ENCODE results near the gene ACBD3. TPM values are rescaled to one million over a fixed set of nuclear protein-coding genes. Genes with fewer than 3 reads are reported as not detected.
A peak's percentile ranks its signal among the peaks of the same experiment; 100 is the strongest.

Gene ACBD3
- polyA plus RNA-seq, 5 donors: 44.6 to 59.7 (median 53.1) TPM

- DNase-seq: no peak
Measured at GRCh38 chr1:226135059-226135651, 51.4 kb downstream of the ACBD3 start.

- no peak for DNase-seq
Measured at GRCh38 chr1:226134170-226135058, 52.1 kb downstream of the ACBD3 start.

- no peak for DNase-seq
Measured at GRCh38 chr1:226133504-226134123, 52.9 kb downstream of the ACBD3 start.

- DNase-seq: no peak
Measured at GRCh38 chr1:226132728-226133503, 53.6 kb downstream of the ACBD3 start.

- no peak for DNase-seq
Measured at GRCh38 chr1:226131639-226132038, 54.9 kb downstream of the ACBD3 start.

- no peak for DNase-seq
Measured at GRCh38 chr1:226129230-226129629, 57.3 kb downstream of the ACBD3 start.

GRCh38 chr1:226128487-226129075 is 58.0 kb downstream of the ACBD3 start:
- peak in 1 of 2 donors; percentile 59 for DNase-seq

GRCh38 chr1:226126824-226127569 is 59.5 kb downstream of the ACBD3 start:
- no peak for DNase-seq

GRCh38 chr1:226125831-226126230 is 60.7 kb downstream of the ACBD3 start:
- DNase-seq: no peak

GRCh38 chr1:226125097-226125630 is 61.4 kb downstream of the ACBD3 start:
- DNase-seq: peak; percentile 72 to 83

- no peak for DNase-seq
Measured at GRCh38 chr1:226123591-226124471, 62.7 kb downstream of the ACBD3 start.

- DNase-seq: no peak
Measured at GRCh38 chr1:226123212-226123560, 63.4 kb downstream of the ACBD3 start.

GRCh38 chr1:226121587-226122400 is 64.7 kb downstream of the ACBD3 start:
- DNase-seq: peak; percentile 70 to 77

- DNase-seq: no peak
Measured at GRCh38 chr1:226121049-226121586, 65.4 kb downstream of the ACBD3 start.

- no peak for DNase-seq
Measured at GRCh38 chr1:226120398-226120797, 66.1 kb downstream of the ACBD3 start.

GRCh38 chr1:226119169-226119568 is 67.4 kb downstream of the ACBD3 start:
- DNase-seq: no peak

GRCh38 chr1:226118357-226118756 is 68.2 kb downstream of the ACBD3 start:
- no peak for DNase-seq

- no peak for DNase-seq
Measured at GRCh38 chr1:226117330-226117729, 69.2 kb downstream of the ACBD3 start.
